Measurements from ENCODE around the gene NUDT4B.
"Not testable (repeated sequence)": the region's sequence is repeated elsewhere in the genome, so short reads cannot be mapped to it uniquely, and the experiment has no call there.

The NUDT4B gene

DNA sequence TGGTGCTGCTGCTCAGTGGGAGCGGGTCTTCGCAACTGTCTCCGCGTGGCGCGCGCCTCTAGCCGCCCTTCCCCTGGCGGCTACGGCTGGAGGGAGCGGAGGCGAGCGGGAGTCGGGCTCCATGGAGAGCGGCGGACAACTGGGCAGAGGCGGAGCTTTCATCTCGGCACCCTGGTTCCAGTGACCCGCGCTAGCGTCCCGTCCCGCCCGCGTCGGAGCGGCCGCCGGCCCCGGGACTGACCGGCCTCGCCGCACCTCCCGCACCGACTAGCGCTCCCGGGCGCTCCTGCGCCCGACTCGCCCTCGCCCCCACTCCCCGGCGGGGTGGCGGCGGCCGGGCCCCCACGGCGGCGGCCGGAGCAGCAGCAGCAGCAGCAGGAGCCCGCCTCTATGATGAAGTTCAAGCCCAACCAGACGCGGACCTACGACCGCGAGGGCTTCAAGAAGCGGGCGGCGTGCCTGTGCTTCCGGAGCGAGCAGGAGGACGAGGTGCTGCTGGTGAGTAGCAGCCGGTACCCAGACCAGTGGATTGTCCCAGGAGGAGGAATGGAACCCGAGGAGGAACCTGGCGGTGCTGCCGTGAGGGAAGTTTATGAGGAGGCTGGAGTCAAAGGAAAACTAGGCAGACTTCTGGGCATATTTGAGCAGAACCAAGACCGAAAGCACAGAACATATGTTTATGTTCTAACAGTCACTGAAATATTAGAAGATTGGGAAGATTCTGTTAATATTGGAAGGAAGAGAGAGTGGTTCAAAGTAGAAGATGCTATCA lies at the start of gene NUDT4B:
NUDT4B (plus strand) TSS at position 212 of the 772 bp plus-strand sequence; CDS start at position 391, 179 bp downstream.
- not testable (repeated sequence) for H3K9me2 ChIP-seq (ENCODE audit: low read depth, low read length)

DNA sequence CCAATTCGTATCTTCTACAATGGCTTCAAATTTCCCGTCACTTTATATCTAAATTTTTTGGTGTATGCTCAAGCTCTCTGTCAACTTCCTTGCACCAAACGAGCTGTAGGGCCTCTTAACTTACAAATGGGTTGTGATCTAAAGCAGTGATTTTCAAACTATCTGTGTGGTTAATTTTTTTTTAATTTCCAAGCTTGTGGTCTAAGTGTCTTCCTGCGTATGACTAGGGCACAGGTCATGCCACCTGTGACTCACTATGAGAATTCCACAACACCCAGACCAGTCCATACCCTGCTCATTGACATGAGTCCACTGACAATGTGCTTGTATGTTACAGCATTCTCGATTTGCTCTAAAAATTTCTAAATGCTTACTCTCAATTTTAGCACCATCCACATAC lies 49.2 kb upstream of the NUDT4B start:
- H3K27me3 ChIP-seq (ENCODE audit: insufficient read depth, low read length); H3K27ac ChIP-seq (ENCODE audit: low read depth, low read length, poor library complexity, severe bottlenecking); H3K9me2 ChIP-seq (ENCODE audit: low read depth, low read length); H3K9me3 ChIP-seq (ENCODE audit: low read length); H3K4me2 ChIP-seq (ENCODE audit: low read length); H4K20me1 ChIP-seq (ENCODE audit: insufficient read depth, low read length); H3F3A ChIP-seq (ENCODE audit: insufficient read depth, low read length); H3K79me2 ChIP-seq (ENCODE audit: insufficient read depth, low read length); H3K9ac ChIP-seq (ENCODE audit: low read length); H3K36me3 ChIP-seq (ENCODE audit: insufficient read depth, low read length); H3K4me3 ChIP-seq (ENCODE audit: low read depth, low read length, poor library complexity, severe bottlenecking); H2AFZ ChIP-seq (ENCODE audit: low read length); H3K4me1 ChIP-seq (ENCODE audit: insufficient read depth, low read length, severe bottlenecking): not testable (repeated sequence)

More for the DNA sequence above, at the start of gene NUDT4B:
- not testable (repeated sequence) for H4K20me1 ChIP-seq (ENCODE audit: insufficient read depth, low read length); H3K27ac ChIP-seq (ENCODE audit: low read depth, low read length, poor library complexity, severe bottlenecking); H3K4me3 ChIP-seq (ENCODE audit: low read depth, low read length, poor library complexity, severe bottlenecking); H3K36me3 ChIP-seq (ENCODE audit: insufficient read depth, low read length); H3K79me2 ChIP-seq (ENCODE audit: insufficient read depth, low read length); H3F3A ChIP-seq (ENCODE audit: insufficient read depth, low read length); H3K9ac ChIP-seq (ENCODE audit: low read length); H3K9me3 ChIP-seq (ENCODE audit: low read length); H3K27me3 ChIP-seq (ENCODE audit: insufficient read depth, low read length); H2AFZ ChIP-seq (ENCODE audit: low read length); H3K4me1 ChIP-seq (ENCODE audit: insufficient read depth, low read length, severe bottlenecking); H3K4me2 ChIP-seq (ENCODE audit: low read length)

DNA sequence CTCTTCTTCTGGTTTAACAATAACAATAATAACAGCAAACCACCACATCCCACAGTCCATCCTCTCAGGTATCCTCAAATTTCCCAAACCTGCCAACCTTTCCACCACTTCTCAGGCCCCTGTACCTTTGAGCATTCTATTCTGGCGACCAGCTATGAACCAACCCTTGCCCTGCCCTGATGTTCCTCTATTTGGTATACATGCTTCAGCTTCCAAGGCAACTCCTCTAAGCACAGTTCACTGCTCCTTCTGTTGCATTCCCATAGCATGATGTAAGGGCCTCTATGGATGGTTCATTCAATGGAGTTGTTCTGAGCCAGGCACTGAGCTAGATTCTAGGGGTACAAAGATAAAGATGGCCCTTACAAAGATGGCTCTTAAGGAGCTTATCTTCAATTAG lies 46.3 kb upstream of the NUDT4B start:
- H3K27ac ChIP-seq (ENCODE audit: low read depth, low read length, poor library complexity, severe bottlenecking); H3K79me2 ChIP-seq (ENCODE audit: insufficient read depth, low read length); H3K4me2 ChIP-seq (ENCODE audit: low read length); H3K4me3 ChIP-seq (ENCODE audit: low read depth, low read length, poor library complexity, severe bottlenecking); H4K20me1 ChIP-seq (ENCODE audit: insufficient read depth, low read length); H3K4me1 ChIP-seq (ENCODE audit: insufficient read depth, low read length, severe bottlenecking); H3K9ac ChIP-seq (ENCODE audit: low read length); H3K9me2 ChIP-seq (ENCODE audit: low read depth, low read length); H3K36me3 ChIP-seq (ENCODE audit: insufficient read depth, low read length); H3K9me3 ChIP-seq (ENCODE audit: low read length); H3F3A ChIP-seq (ENCODE audit: insufficient read depth, low read length); H3K27me3 ChIP-seq (ENCODE audit: insufficient read depth, low read length); H2AFZ ChIP-seq (ENCODE audit: low read length): not testable (repeated sequence)

DNA sequence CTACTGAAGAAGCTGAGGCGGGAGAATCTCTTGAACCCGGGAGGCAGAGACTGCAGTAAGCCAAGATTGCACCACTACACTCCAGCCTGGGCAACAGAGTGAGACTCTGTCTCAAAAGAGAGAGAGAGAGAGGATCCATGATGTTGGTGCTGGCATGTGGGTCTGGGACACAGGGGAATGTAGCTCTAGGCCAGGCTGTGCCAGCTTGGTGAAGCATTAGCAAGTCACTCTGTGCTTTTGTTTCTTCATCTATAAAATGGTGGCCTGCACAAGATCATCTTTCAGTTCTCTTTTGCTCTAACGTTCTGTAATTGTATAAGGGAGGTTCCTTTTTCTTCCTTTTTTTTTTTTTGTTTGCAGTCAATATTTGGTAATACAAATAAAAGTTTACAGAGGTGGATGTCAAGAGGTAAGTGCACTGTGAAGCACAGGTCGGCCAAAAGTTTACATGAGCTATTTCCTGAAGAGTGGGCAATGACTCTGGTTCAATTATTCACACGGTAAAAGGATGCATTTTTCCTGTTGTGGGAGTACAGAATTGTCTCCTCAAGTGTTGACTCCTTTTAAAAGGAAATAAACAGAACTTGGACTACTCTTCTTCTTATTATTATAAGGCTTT lies 44.5 kb upstream of the NUDT4B start:
- H3K36me3 ChIP-seq (ENCODE audit: insufficient read depth, low read length); H3K27ac ChIP-seq (ENCODE audit: low read depth, low read length, poor library complexity, severe bottlenecking); H3K4me2 ChIP-seq (ENCODE audit: low read length); H3F3A ChIP-seq (ENCODE audit: insufficient read depth, low read length); H3K27me3 ChIP-seq (ENCODE audit: insufficient read depth, low read length); H3K9me2 ChIP-seq (ENCODE audit: low read depth, low read length); H3K9ac ChIP-seq (ENCODE audit: low read length); H3K4me1 ChIP-seq (ENCODE audit: insufficient read depth, low read length, severe bottlenecking); H3K4me3 ChIP-seq (ENCODE audit: low read depth, low read length, poor library complexity, severe bottlenecking); H3K9me3 ChIP-seq (ENCODE audit: low read length); H4K20me1 ChIP-seq (ENCODE audit: insufficient read depth, low read length); H2AFZ ChIP-seq (ENCODE audit: low read length); H3K79me2 ChIP-seq (ENCODE audit: insufficient read depth, low read length): not testable (repeated sequence)

DNA sequence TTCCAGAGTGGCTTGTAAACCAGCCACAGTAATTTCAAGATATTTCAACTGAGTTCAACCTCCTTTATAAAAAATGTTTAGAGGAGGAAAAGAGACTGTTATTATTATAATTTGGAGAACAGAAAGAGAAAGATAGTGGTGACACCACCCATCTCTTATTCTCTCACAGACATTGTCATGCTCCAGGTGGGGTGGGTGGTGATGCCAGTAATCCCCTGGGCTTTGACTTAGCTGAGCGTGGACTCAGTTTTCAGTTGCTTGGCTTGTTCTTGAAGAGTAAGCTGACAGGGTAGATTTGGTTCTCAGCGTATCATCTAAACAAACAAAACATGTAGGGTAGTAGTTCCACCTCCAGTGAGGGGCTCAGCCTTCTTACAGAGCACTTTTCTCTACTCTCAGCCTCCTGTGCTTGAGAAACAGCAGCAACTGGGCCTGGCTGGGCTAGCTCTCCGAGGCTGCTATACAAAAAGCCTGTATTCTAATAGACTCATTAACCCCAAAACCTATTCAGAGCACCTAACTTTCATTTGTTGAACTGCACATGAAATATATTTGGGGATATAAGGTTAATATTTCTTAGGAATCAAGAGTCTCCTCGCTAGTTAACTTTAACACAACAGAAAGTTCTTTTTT lies 43.1 kb upstream of the NUDT4B start:
- H3K4me2 ChIP-seq (ENCODE audit: low read length); H2AFZ ChIP-seq (ENCODE audit: low read length); H3K36me3 ChIP-seq (ENCODE audit: insufficient read depth, low read length); H3F3A ChIP-seq (ENCODE audit: insufficient read depth, low read length); H4K20me1 ChIP-seq (ENCODE audit: insufficient read depth, low read length); H3K9me3 ChIP-seq (ENCODE audit: low read length); H3K4me3 ChIP-seq (ENCODE audit: low read depth, low read length, poor library complexity, severe bottlenecking); H3K79me2 ChIP-seq (ENCODE audit: insufficient read depth, low read length); H3K27ac ChIP-seq (ENCODE audit: low read depth, low read length, poor library complexity, severe bottlenecking); H3K9ac ChIP-seq (ENCODE audit: low read length); H3K4me1 ChIP-seq (ENCODE audit: insufficient read depth, low read length, severe bottlenecking); H3K9me2 ChIP-seq (ENCODE audit: low read depth, low read length); H3K27me3 ChIP-seq (ENCODE audit: insufficient read depth, low read length): not testable (repeated sequence)

DNA sequence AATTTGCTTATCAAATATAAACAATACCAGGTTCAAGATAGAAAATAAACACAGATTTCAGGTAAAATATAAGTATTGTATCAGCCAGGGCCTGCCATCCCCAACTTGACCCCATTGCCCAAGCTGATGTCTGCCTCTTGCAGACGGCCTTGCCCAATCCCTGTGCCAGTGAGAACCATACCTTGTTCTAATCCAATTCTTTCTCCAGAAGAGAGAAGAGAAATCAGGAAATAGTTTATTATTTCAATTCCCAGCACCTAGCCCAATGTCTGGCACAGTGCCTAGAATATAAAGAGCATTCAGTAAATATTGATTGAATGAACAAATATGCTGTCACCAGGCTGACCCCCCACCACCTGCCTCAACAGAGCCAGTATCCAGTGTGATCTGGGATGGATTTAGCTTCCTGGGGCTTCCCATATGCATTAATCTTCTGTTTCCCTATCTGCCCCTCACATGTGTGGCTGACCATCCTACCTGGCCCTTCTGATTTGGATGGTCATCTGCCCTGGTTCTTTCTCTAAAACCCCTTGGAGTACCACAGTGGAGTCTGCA lies 39.7 kb upstream of the NUDT4B start:
- H3K27ac ChIP-seq (ENCODE audit: low read depth, low read length, poor library complexity, severe bottlenecking); H3K9me2 ChIP-seq (ENCODE audit: low read depth, low read length); H3K4me3 ChIP-seq (ENCODE audit: low read depth, low read length, poor library complexity, severe bottlenecking); H3F3A ChIP-seq (ENCODE audit: insufficient read depth, low read length); H3K36me3 ChIP-seq (ENCODE audit: insufficient read depth, low read length); H3K79me2 ChIP-seq (ENCODE audit: insufficient read depth, low read length); H3K9me3 ChIP-seq (ENCODE audit: low read length); H3K4me2 ChIP-seq (ENCODE audit: low read length); H4K20me1 ChIP-seq (ENCODE audit: insufficient read depth, low read length); H2AFZ ChIP-seq (ENCODE audit: low read length); H3K9ac ChIP-seq (ENCODE audit: low read length); H3K4me1 ChIP-seq (ENCODE audit: insufficient read depth, low read length, severe bottlenecking); H3K27me3 ChIP-seq (ENCODE audit: insufficient read depth, low read length): not testable (repeated sequence)

DNA sequence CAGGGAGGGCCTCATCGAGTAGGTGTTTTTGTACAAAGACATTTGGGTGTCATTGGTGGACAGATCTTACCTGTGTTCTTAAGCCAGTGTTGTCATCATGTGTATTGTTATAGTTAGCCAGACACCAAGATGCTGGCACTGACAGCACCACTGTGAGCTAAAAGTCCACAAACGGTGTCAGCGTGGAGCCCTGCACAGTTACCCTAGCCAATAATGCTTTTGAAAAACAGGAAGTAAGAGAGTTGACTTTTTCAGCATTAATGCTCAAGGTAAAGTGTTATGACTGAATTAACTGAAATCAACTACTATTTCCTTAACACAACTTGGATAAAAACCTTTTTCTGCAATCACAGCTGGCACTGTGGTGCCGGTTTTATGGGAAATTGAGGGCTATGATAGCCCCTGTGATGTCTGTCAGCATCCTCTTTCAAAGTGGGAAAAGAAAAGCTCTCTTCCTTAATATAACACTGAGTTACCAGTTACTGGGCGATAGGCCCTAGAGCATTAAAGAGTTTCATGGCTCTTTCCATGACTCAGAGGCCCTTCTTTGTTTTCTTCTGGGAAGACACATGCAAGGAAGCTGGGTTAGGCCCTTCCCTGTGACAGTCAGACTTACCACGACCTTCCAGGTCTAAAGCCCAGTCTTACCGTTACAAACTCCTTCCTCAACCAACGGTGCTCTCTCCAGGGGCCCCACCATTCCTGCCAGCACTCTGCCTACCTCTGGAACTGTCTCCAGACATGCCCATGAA lies 37.6 kb upstream of the NUDT4B start:
- H2AFZ ChIP-seq (ENCODE audit: low read length); H3K79me2 ChIP-seq (ENCODE audit: insufficient read depth, low read length); H3K9me3 ChIP-seq (ENCODE audit: low read length); H3K9ac ChIP-seq (ENCODE audit: low read length); H3K9me2 ChIP-seq (ENCODE audit: low read depth, low read length); H3K4me1 ChIP-seq (ENCODE audit: insufficient read depth, low read length, severe bottlenecking); H3K27ac ChIP-seq (ENCODE audit: low read depth, low read length, poor library complexity, severe bottlenecking); H3K4me3 ChIP-seq (ENCODE audit: low read depth, low read length, poor library complexity, severe bottlenecking); H4K20me1 ChIP-seq (ENCODE audit: insufficient read depth, low read length); H3K27me3 ChIP-seq (ENCODE audit: insufficient read depth, low read length); H3K36me3 ChIP-seq (ENCODE audit: insufficient read depth, low read length); H3K4me2 ChIP-seq (ENCODE audit: low read length); H3F3A ChIP-seq (ENCODE audit: insufficient read depth, low read length): not testable (repeated sequence)
